Liver (tissue), 9 donors: ENCODE data around the gene HECTD1. TPM values are rescaled to one million over a fixed set of nuclear protein-coding genes. Genes with fewer than 3 reads are reported as not detected.

Source experiments
- DNase-seq: peaks from one replicate; pipeline ENCODE4 v3.0.0-alpha.2; 2017; ENCODE audit warnings: low spot score
- H3K27ac ChIP-seq, 2 donors: one replicate each; pipeline ENCODE4 v1.7.0; 2013; ENCODE audit warnings: inconsistent platforms in 2 of 2, low read length in 2 of 2, control low read depth in 1 of 2, low read depth in 1 of 2, mild to moderate bottlenecking in 1 of 2
- H3K27me3 ChIP-seq, 4 donors: one replicate each; pipeline versions ENCODE4 v1.6.1 to v1.7.0; 2013; ENCODE audit warnings: low read length in 3 of 4, inconsistent platforms in 1 of 4, mild to moderate bottlenecking in 1 of 4, moderate library complexity in 1 of 4; ENCODE audit not compliant: control insufficient read depth in 4 of 4, insufficient read depth in 4 of 4
- H3K36me3 ChIP-seq, 4 donors: one replicate each; pipeline versions ENCODE4 v1.6.1 to v1.7.0; 2013; ENCODE audit warnings: low read length in 3 of 4, mild to moderate bottlenecking in 3 of 4, low read depth in 1 of 4, moderate library complexity in 1 of 4; ENCODE audit not compliant: control insufficient read depth in 4 of 4, insufficient read depth in 3 of 4
- H3K4me1 ChIP-seq, 4 donors: one replicate each; pipeline versions ENCODE4 v1.6.1 to v1.7.0; 2013; ENCODE audit warnings: low read length in 3 of 4, mild to moderate bottlenecking in 3 of 4, moderate library complexity in 1 of 4; ENCODE audit not compliant: control insufficient read depth in 4 of 4, insufficient read depth in 4 of 4
- H3K4me3 ChIP-seq, 3 donors: one replicate each; pipeline versions ENCODE4 v1.6.1 to v1.7.0; 2013; ENCODE audit warnings: low read length in 3 of 3, control low read depth in 1 of 3, low read depth in 1 of 3, mild to moderate bottlenecking in 1 of 3
- H3K9ac ChIP-seq, 2 donors: one replicate each; pipeline ENCODE4 v1.7.0; 2013; ENCODE audit warnings: low read length in 2 of 2, mild to moderate bottlenecking in 2 of 2, moderate library complexity in 2 of 2, control low read depth in 1 of 2, low read depth in 1 of 2
- H3K9me3 ChIP-seq, 4 donors: one replicate each; pipeline versions ENCODE4 v1.6.1 to v1.7.0; 2013; ENCODE audit warnings: low read length in 3 of 4; ENCODE audit not compliant: control insufficient read depth in 4 of 4
- ATF3 ChIP-seq: IDR thresholded peaks from 2 replicates; pipeline ENCODE4 v1.6.1; 2016; ENCODE audit warnings: antibody characterized with exemption
- CTCF ChIP-seq: fragments of 150-350 bp; IDR thresholded peaks from 2 replicates; pipeline ENCODE4 v1.5.1; 2017; ENCODE audit warnings: improper control_type of control experiment, low read depth, low read length; ENCODE audit not compliant: missing input control
- EGR1 ChIP-seq, 2 donors: IDR thresholded peaks; 2 replicates each; pipeline ENCODE4 v1.6.1; 2016 to 2018; ENCODE audit warnings: antibody characterized with exemption in 2 of 2, low read depth in 2 of 2
- FOXA1 ChIP-seq: IDR thresholded peaks from 2 replicates; pipeline ENCODE4 v1.6.1; 2016; ENCODE audit warnings: antibody characterized with exemption
- FOXA2 ChIP-seq: IDR thresholded peaks from 2 replicates; pipeline ENCODE4 v1.6.1; 2016; ENCODE audit warnings: antibody characterized with exemption
- GABPA ChIP-seq, 2 donors: IDR thresholded peaks in 1 of 2; conservative IDR thresholded peaks in 1 of 2; 2 replicates each; pipeline ENCODE4 v1.6.1; 2016; ENCODE audit warnings: antibody characterized with exemption in 2 of 2, mild to moderate bottlenecking in 1 of 2, moderate library complexity in 1 of 2
- HNF4A ChIP-seq, 2 donors: conservative IDR thresholded peaks; 2 replicates each; pipeline ENCODE4 v1.6.1; 2016; ENCODE audit warnings: antibody characterized with exemption in 2 of 2, mild to moderate bottlenecking in 2 of 2
- HNF4G ChIP-seq: IDR thresholded peaks from 2 replicates; pipeline ENCODE4 v1.6.1; 2016; ENCODE audit warnings: antibody characterized with exemption
- JUND ChIP-seq, 2 donors: IDR thresholded peaks; 2 replicates each; pipeline ENCODE4 v1.6.1; 2016; ENCODE audit warnings: antibody characterized with exemption in 2 of 2
- NR2F2 ChIP-seq: IDR thresholded peaks from 2 replicates; pipeline ENCODE4 v1.6.1; 2016; ENCODE audit warnings: antibody characterized with exemption
- REST ChIP-seq: IDR thresholded peaks from 2 replicates; pipeline ENCODE4 v1.6.1; 2016; ENCODE audit warnings: antibody characterized with exemption, mild to moderate bottlenecking
- RXRA ChIP-seq, 2 donors: IDR thresholded peaks; 2 replicates each; pipeline ENCODE4 v1.6.1; 2017 to 2018; ENCODE audit warnings: antibody characterized with exemption in 2 of 2, mild to moderate bottlenecking in 1 of 2
- SP1 ChIP-seq: IDR thresholded peaks from 2 replicates; pipeline ENCODE4 v1.6.1; 2018; ENCODE audit warnings: antibody characterized with exemption, mild to moderate bottlenecking
- TAF1 ChIP-seq: conservative IDR thresholded peaks from 2 replicates; pipeline ENCODE4 v1.6.1; 2016; ENCODE audit warnings: antibody characterized with exemption, mild to moderate bottlenecking
- YY1 ChIP-seq: IDR thresholded peaks from 2 replicates; pipeline ENCODE4 v1.6.1; 2016; ENCODE audit warnings: antibody characterized with exemption, mild to moderate bottlenecking
- WGBS: extraction: QIAGEN DNeasy Blood & Tissue Kit; methylation state at CpG from one replicate; pipeline ENCODE4 v1.1.7; 2013; 5-methylcytosine and 5-hydroxymethylcytosine counted together
- polyA plus RNA-seq, 2 donors: library from polyadenylated mRNA; stranded (reverse) in 1 of 2; unstranded in 1 of 2; fragments of 200-250 nt in 1 of 2; fragments of >200 nt in 1 of 2; fragmentation: Nextera tagmentation in 1 of 2; extraction: Ambion mirVana in 1 of 2; gene quantifications; one replicate each; pipeline versions ENCODE4 v1.2.1 to v1.2.3, GENCODE V29; 2013 to 2015
- total RNA-seq, 2 donors: library from RNA; depleted of rRNA; stranded (reverse); fragments of >200 nt; gene quantifications; one replicate each; pipeline ENCODE4 v1.2.3, GENCODE V29; 2014
- donor health status: healthy.
- donor health status: healthy.
- donor health status: healthy.
- donor health status: healthy.
- donor health status: healthy.

Gene HECTD1
- total and polyA plus RNA-seq, 4 donors, result 46.8 to 256 (median 118) TPM

GRCh38 chr14:31071151-31071550 is 136.4 kb downstream of the HECTD1 start:
- TF ChIP-seq HNF4G, result no peak
- TF ChIP-seq JUND (IDR thresholded peaks at IDR 0.05), result no peak
- no peak for DNase-seq
- H3K36me3 ChIP-seq, result peaks cover 0 to 2% (median 0%) of the 10 kb centered on the region in 4 donors
- no peak overlapping the region for H3K9ac ChIP-seq
- no peaks in the 10 kb centered on the region for H3K27me3 ChIP-seq
- no peaks in the 10 kb centered on the region for H3K9me3 ChIP-seq
- no peak overlapping the region for H3K4me3 ChIP-seq
- 99% methylated on average over 2 of the region's 2 CpGs for WGBS
- H3K27ac ChIP-seq, result no peak overlapping the region
- no peaks in the 10 kb centered on the region for H3K4me1 ChIP-seq

- no peak overlapping the region for H3K9ac ChIP-seq
- WGBS, result 96% methylated on average over 5 of the region's 5 CpGs
- H3K4me1 ChIP-seq, result no peaks in the 10 kb centered on the region
- no peak overlapping the region for H3K27ac ChIP-seq
- peaks cover 0 to 2% (median 0%) of the 10 kb centered on the region in 4 donors for H3K36me3 ChIP-seq
- no peaks in the 10 kb centered on the region for H3K27me3 ChIP-seq
- H3K9me3 ChIP-seq, result no peaks in the 10 kb centered on the region
- TF ChIP-seq FOXA1 (no peak), RXRA (IDR thresholded peaks at IDR 0.05) (no peak), HNF4A (conservative IDR thresholded peaks at IDR 0.05) (no peak)
- DNase-seq, result no peak
- H3K4me3 ChIP-seq, result no peak overlapping the region
Measured at GRCh38 chr14:31070431-31070830, 137.2 kb downstream of the HECTD1 start.

- no peak overlapping the region for H3K27ac ChIP-seq
- H3K4me1 ChIP-seq, result no peaks in the 10 kb centered on the region
- 89% methylated on average over 3 of the region's 3 CpGs for WGBS
- DNase-seq, result no peak
- H3K4me3 ChIP-seq, result no peak overlapping the region
- peaks cover 0 to 2% (median 0%) of the 10 kb centered on the region in 4 donors for H3K36me3 ChIP-seq
- H3K27me3 ChIP-seq, result no peaks in the 10 kb centered on the region
- no peak overlapping the region for H3K9ac ChIP-seq
- no peaks in the 10 kb centered on the region for H3K9me3 ChIP-seq
- TF ChIP-seq RXRA (IDR thresholded peaks at IDR 0.05) (no peak), YY1 (no peak), FOXA1 (no peak), NR2F2 (no peak), SP1 (no peak), CTCF (no peak), EGR1 (IDR thresholded peaks at IDR 0.05; ENCODE audit: low read depth in 2 of 2) (no peak), HNF4G (no peak), FOXA2 (no peak), ATF3 (no peak), GABPA (IDR thresholded peaks at IDR 0.05 in 1 of 2, conservative IDR thresholded peaks at IDR 0.05 in 1 of 2) (no peak), REST (no peak), JUND (IDR thresholded peaks at IDR 0.05) (no peak), TAF1 (no peak)
Measured at GRCh38 chr14:31069343-31069742, 138.2 kb downstream of the HECTD1 start.
